KOPT-K1 (cell line): ENCODE measurements around the gene HMCES.
A peak's percentile ranks its signal among the peaks of the same experiment; 100 is the strongest.
"Not testable (repeated sequence)": the region's sequence is repeated elsewhere in the genome, so short reads cannot be mapped to it uniquely, and the experiment has no call there.

ENCODE experiments used
- H3K27ac ChIP-seq: fragments of 200-600 bp; sonication (generic); 2 replicates; pipeline ENCODE4 v1.5.1; 2016; ENCODE audit warnings: antibody characterized with exemption, mild to moderate bottlenecking, low read depth, low read length; ENCODE audit not compliant: poor library complexity, severe bottlenecking
- H3K36me3 ChIP-seq: fragments of 200-600 bp; sonication (generic); 2 replicates; pipeline ENCODE4 v1.5.1; 2017; ENCODE audit warnings: antibody characterized with exemption, mild to moderate bottlenecking, low read length, moderate library complexity; ENCODE audit not compliant: insufficient read depth
- H3K9me3 ChIP-seq: fragments of 200-600 bp; sonication (generic); 2 replicates; pipeline ENCODE4 v1.5.1; 2017; ENCODE audit warnings: antibody characterized with exemption, low read length, mild to moderate bottlenecking; ENCODE audit not compliant: insufficient read depth, poor library complexity, severe bottlenecking

HMCES gene

DNA sequence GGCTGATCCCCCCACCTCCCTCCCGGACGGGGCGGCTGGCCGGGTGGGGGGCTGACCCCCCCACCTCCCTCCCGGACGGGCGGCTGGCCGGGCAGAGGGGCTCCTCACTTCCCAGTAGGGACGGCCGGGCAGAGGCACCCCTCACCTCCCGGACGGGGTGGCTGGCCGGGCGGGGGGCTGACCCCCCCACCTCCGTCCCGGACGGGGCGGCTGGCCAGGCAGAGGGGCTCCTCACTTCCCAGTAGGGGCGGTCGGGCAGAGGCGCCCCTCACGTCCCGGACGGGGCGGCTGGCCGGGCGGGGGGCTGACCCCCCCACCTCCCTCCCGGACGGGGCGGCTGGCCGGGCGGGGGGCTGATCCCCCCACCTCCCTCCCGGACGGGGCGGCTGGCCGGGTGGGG is 60.5 kb downstream of the HMCES start:
- not testable (repeated sequence) for H3K27ac ChIP-seq, H3K36me3 ChIP-seq, H3K9me3 ChIP-seq

DNA sequence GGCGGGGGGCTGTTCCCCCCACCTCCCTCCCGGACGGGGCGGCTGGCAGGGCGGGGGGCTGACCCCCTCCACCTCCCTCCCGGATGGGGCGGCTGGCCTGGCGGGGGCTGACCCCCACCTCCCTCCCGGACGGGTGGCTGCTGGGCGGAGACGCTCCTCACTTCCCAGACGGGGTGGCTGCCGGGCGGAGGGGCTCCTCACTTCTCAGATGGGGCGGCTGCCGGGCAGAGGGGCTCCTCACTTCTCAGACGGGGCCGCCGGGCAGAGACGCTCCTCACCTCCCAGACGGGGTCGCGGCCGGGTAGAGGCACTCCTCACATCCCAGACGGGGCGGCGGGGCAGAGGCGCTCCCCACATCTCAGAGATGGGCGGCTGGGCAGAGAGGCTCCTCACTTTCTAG is 61.2 kb downstream of the HMCES start:
- H3K27ac ChIP-seq, H3K9me3 ChIP-seq, H3K36me3 ChIP-seq: not testable (repeated sequence)

DNA sequence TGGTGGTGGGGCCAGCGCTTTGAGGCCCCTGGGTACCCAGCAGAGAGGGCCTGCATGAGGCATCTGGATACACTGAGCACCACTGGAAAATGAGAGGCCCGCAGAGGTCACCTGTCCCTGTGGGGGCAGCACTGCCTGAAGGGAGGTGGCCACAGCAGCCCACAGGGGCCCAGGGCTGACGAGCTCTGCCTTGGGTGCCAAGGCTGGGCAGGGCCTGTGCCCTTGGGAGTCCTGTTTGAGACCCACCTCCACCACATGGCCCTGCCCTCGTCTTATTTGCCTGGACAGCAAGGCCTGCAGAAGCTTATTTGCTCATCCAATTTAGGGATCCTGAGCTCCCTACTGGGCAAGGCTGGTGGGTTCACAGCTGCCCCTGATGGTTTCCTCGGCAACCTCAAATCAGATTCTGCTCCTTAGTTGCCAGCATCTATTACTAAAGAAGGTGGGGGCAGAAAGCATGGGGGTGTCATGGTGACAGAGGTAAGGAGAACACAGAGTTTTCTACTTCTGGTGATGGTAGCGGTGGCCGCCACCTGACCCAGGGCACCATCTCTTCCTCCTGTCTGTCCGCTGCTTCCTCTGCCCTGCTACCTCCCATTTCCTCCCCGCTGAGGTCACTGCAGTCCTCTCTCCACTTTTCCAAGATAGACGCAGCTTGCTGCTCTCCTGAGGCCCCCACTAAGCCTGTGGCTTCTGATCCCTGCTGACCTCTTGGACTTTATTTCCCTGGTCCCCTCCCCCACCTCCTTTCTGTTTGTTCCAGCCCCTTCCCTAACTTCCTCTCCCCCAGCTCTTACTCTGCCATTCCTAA is 62.9 kb downstream of the HMCES start:
- H3K27ac ChIP-seq, result no peak overlapping the region
- H3K36me3 ChIP-seq, result no peaks in the 10 kb centered on the region
- no peaks in the 10 kb centered on the region for H3K9me3 ChIP-seq

DNA sequence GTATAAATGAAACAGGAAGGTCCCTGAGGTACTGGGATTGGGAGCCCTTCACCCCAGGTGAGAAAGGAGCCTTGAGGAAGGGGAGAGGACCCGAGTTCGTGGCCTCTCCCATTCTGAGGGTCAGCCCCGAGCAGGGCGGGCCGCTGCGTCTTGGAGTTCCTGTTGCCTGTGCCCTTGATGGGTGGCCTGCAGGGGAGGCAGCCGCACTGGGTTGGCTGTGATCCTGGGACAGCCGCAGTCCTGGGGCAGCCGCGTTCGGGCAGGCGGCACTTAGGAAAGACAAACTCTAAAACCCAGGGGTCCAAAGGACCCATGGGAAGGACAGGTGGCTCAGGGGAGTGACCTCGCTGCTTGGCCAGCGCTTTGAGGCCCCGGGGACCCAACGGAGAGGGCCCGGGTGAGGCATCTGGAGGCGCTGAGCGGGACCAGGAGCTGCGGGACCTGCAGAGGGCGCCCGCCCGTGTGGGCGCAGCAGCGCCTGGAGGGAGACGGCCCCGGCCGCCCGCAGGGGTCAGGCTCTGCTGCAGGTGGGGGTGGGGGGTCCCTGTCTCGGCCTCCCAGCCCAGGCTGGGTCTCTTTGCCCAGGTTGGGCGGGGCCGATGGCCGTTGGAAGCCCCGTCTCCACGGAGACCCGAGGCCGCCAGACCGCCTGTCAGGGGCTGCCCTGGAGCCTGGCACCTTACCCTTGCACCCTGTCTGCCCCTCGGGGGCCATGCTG is 65.1 kb downstream of the HMCES start:
- Histone ChIP-seq H3K9me3 (no peaks in the 10 kb centered on the region), H3K36me3 (no peaks in the 10 kb centered on the region), H3K27ac (no peak overlapping the region)

DNA sequence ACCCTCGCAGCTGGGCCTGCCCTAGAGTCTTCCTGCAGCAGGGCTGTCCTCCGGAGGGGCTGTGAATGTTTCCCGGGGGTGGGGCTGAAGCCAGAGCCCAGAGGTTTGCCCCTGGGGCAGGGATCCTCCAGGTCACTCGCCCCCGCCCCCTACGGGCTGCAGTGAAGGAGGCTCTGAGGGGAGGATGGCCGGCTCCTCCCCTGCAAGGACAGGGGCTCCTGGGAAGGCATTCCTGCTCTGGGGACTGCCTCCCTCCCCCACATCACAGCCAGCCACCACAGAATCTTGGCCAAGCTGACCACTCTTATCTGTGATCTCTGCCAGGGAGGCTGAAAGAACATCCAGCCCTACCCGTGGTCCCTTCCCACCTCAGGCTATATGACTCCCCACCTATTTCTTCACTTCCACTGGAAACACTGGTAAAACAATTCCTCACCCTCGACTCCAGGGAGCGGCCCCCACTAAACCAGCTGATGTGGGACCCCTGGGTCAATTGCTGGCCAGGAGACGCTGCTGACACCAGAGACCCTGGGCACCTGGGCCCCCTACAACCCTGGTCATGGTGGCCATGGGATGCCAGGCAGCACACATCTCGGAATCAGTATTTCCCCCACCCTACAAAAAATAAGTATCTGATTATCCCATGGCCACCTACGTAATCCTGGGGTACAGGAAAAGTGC is 66.0 kb downstream of the HMCES start:
- Histone ChIP-seq H3K27ac (no peak overlapping the region), H3K9me3 (no peaks in the 10 kb centered on the region), H3K36me3 (no peaks in the 10 kb centered on the region)

DNA sequence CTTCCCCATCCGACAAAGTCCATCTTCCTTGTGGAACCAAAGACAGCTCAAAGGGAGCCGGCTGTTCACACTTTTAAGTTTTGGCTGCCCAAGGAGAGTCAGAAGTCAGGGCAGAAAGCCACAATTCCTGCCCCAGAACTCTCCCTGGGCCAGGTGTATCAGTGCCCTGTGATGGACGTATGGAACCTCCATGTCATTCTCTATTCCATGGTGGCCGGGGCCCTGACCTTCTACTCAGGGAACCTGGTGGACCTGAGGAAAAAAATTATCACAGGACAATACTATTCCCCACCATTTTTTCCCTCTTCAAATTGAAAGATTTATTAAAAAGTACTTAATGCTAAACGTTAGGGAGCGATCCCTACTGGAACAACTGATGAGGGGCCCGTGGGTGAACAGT is 66.6 kb downstream of the HMCES start:
- Histone ChIP-seq H3K9me3 (no peaks in the 10 kb centered on the region), H3K36me3 (no peaks in the 10 kb centered on the region), H3K27ac (no peak overlapping the region)

DNA sequence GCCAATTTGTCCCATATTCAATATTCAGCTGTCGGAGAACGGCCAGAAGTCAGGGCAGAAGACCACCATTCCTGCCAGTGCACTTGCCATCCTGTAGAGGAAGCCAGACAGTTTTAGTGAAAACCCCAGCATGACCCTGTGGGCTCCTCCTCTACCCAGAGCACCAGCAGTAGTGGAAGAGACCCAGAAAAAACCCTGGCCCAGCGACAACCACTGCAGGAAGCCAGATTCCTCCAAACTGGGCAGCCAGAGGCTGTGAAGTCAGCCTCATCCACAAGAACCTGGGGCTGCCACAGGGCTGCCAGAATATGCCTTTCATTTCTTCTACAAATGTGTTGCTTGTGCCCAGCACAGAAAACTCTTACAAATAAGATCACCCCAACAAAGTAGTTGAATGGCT is 67.3 kb downstream of the HMCES start:
- H3K36me3 ChIP-seq, result no peaks in the 10 kb centered on the region
- H3K9me3 ChIP-seq, result no peaks in the 10 kb centered on the region
- no peak overlapping the region for H3K27ac ChIP-seq

DNA sequence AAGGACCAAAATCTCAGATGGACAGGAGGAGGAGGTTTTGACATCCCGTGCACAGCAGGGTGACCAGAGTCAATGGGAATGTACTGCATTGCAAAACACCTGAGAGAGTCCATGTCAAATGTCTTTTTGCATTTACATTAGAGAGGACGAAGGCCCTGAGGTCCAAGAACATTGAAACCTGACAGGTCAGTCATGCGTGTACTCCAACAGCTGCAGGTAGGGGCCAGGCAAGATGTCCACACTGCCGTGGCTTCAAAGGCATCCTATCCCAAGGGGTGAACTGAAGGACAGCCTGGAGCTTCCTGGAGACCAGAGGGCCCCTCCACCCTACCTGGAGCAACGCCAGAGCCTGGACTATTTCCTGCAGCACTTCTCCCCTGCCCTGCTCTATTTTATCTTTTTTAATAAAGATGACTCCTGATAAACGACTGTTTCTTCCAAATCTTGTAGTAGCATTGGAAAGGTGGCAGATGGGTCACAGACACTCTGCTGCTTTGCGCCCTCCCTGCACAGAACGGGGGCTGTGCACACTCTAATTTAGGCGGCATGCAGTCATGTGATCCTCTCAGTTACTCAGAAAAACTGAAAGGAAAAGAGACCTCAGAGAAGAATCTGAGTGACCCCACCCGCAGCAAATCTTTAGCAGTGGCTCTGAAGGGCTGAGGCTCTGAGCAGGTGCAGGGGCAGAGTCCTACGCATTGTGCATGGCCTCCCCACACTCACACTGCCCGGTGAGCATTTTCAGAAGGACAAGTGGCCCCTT is 68.2 kb downstream of the HMCES start:
- H3K36me3 ChIP-seq, result no peaks in the 10 kb centered on the region
- H3K9me3 ChIP-seq, result no peaks in the 10 kb centered on the region
- H3K27ac ChIP-seq, result peak overlapping the region; percentile 49

DNA sequence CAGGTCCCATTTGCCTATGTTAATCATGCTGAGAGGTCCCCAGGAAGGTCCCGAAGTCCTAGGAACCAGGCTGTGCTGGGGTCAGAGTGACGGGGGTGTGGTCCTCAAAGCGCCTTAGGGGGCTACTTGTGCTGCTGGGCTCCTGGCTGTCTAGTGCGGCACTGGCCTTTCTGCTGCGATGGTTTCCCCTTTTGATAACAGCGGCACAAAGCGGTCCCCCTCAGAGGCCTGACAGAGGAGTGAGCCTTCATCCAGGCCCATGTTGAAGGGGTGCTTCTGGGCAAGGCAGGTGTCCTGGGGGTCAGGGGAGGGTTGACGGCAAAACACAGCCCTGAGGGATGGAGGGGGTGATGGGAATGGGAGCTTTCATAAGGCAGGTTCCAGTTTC is 68.8 kb downstream of the HMCES start:
- Histone ChIP-seq H3K27ac (peak overlapping the region; percentile 49), H3K36me3 (no peaks in the 10 kb centered on the region), H3K9me3 (no peaks in the 10 kb centered on the region)

DNA sequence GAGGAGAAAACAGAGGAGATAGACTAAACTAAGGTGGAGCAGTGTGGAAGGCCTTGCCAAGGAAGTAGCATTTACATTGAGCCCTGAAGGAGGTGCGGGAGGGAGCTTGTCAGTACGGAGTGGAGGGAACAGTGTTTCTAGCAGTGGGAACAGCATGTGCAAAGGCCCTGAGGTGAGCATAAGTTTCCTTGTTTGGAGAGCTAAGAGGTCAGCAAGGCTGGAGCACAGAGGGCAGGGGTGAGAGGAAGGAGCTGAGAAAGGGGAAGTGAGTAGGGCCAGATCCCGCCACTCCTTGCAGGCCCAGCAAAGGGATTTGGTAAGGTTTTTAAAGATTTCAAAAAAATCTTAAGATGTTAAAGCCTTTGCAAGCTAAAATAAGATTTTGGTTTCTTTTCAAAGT is 70.1 kb downstream of the HMCES start:
- no peaks in the 10 kb centered on the region for H3K9me3 ChIP-seq
- no peaks in the 10 kb centered on the region for H3K36me3 ChIP-seq
- no peak overlapping the region for H3K27ac ChIP-seq

DNA sequence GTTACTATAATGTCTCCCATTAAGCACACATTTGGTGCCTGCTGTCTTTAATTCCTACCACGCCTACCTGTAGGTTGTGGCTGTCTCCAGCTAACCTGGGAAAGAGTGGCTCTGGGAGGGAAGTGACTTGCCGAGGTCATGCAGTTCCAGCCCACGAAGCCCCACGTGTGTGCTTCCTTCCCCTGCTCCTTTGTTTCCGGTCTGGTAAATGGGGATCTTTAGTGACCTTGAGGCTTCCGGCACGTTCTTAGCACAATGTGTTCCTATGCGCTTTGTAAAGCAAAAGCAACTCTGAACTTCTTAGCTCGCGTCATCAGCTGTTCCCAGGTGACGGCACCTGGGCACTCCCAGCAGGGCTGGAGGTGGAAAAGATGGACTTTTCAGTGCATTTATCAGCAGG is 70.5 kb downstream of the HMCES start:
- H3K27ac ChIP-seq, H3K36me3 ChIP-seq, H3K9me3 ChIP-seq: not testable (repeated sequence)

DNA sequence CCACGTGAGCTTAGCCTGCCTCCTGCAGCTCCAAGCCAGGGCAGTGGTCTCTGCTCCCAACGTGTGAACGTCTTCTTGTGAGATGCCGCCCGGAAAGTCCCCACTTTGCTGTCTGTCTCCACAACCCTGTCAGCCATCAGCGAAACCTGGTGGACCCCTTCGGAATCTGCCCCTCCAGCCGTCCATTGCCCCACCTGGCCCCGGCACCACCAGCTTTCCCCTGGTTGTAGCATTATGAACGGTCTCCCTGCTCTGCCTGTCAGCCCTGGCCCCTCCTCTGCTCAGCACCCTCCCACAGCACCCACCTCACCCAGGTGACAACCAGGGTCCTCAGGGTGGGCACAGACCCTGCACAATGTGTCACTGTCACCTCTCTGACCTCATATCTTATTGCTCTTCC is 71.1 kb downstream of the HMCES start:
- no peaks in the 10 kb centered on the region for H3K36me3 ChIP-seq
- no peaks in the 10 kb centered on the region for H3K9me3 ChIP-seq
- H3K27ac ChIP-seq, result no peak overlapping the region

DNA sequence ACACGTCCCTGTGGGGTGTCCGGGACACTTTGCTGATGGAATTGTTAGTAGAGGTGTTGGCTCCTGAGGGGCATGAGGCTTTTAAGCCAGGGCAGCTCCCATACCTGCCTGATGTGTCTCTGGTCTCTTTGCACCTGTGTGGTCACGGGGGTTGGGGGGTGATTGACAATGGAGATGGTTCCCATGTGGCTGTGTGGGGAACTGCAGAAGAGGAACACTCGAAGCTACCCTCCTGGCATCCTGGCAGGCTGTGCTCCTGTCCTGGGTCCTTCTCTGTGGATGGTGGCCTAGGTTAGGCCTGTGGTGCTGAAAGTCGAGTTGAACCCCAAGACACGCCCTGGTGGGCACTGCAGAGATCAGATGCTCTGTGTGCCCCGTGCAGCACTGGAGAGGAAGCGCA is 73.4 kb downstream of the HMCES start:
- Histone ChIP-seq H3K36me3 (no peaks in the 10 kb centered on the region), H3K27ac (no peak overlapping the region), H3K9me3 (no peaks in the 10 kb centered on the region)

DNA sequence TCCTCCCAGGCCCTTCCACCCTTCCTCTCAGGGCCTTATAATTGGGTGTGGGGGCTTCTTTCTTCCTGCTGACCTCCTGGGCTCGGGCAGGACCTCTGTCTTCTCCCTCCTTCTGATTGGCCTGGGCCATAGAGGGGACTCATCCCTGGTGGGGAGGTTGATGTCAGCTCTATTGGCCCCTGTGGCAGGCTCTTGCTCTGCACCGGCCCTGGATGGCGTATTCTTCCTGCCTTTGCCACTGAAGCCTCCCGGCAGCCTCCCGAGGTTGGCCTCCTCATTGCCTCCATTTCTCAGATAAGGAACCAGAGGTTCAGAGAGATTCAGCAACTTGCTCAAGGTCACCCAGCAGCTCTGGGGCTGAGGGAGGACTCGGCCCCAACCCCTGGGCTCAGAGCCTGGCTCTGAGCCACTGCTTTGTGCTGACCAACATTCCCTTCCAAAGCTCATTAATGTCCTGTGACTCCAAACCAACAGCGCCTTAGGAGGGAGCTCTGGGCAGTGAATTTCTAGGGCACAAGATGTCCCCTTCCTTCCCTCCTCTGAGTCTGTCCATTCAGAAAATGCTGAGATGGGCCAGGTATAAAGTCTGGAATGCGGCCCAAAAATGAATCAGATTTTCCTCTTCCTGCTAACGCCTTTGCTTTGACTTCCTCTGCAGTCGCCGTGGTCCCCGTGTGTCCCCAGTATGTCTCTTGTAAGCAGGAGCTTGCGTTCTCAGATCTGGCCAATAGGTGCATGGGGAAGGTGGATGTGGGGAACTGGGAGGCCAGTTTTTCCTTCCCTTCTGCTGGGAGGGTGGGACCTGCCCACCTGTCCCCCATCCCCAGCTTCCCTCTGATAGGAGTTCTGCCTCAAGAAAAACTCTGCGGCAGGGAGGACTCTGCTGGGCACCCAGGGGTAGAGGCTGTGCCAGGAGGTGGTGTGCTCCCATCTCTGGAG is 74.2 kb downstream of the HMCES start:
- no peaks in the 10 kb centered on the region for H3K36me3 ChIP-seq
- H3K9me3 ChIP-seq, result no peaks in the 10 kb centered on the region

More for the DNA sequence above, 74.2 kb downstream of the HMCES start:
- H3K27ac ChIP-seq, result no peak overlapping the region
